PC-9 (cell line): ENCODE measurements around the gene FOXL2NB.

Experiments
- EZH2 ChIP-seq: fragments of 200-600 bp; sonication (generic); IDR thresholded peaks from 2 replicates; pipeline ENCODE4 v1.8.0; 2017; ENCODE audit warnings: antibody characterized with exemption, low read depth
- TF ChIP-seq, protein P1 (sequence below): fragments of 200-600 bp; sonication (generic); conservative IDR thresholded peaks from 2 replicates; pipeline ENCODE4 v1.6.1; 2017; ENCODE audit warnings: mixed run types, antibody characterized with exemption, mild to moderate bottlenecking, moderate library complexity

DNA sequence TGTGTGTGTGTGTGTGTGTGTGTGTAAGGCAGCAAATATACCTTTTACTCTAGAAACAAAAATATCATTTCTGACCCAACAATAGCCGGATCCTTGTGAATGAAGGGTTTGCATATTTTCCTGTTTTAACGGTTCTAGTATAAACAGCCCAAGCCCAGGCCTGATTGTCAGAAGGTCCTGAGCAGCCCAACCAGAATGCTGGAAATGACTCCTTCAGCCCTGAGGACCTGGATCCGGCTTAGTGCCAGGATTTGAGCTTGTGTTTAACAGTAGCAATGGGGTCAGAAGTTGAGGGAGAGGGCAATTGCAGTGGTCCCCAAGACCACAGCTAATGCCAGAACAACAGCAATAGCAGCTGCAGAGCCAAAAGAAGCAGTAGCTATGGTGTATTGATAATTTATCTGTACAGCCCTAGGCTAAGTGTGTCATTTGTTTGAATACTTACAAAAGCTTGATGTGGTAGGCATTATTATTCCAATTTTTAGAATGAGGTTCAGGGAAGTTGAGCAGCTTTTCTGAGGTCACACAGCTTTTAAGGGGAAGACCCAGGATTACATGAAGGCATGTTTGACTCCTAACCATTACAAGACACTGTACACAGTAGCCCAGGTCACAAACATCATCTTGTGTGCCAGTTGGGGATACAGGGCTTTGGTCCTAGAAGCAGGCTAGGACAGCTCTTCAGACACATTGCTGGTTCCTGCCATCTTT, 12.9 kb upstream of the FOXL2NB start:
- TF ChIP-seq, protein P1, sequence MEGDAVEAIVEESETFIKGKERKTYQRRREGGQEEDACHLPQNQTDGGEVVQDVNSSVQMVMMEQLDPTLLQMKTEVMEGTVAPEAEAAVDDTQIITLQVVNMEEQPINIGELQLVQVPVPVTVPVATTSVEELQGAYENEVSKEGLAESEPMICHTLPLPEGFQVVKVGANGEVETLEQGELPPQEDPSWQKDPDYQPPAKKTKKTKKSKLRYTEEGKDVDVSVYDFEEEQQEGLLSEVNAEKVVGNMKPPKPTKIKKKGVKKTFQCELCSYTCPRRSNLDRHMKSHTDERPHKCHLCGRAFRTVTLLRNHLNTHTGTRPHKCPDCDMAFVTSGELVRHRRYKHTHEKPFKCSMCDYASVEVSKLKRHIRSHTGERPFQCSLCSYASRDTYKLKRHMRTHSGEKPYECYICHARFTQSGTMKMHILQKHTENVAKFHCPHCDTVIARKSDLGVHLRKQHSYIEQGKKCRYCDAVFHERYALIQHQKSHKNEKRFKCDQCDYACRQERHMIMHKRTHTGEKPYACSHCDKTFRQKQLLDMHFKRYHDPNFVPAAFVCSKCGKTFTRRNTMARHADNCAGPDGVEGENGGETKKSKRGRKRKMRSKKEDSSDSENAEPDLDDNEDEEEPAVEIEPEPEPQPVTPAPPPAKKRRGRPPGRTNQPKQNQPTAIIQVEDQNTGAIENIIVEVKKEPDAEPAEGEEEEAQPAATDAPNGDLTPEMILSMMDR, result no peak
- TF ChIP-seq EZH2, result no peak
